HepG2 (cell line): ENCODE measurements around the gene PIK3CA. TPM values are rescaled to one million over a fixed set of nuclear protein-coding genes. Genes with fewer than 3 reads are reported as not detected.

ENCODE experiments used
- HHEX ChIP-seq: IDR thresholded peaks from 2 replicates; pipeline ENCODE4 v1.6.1; 2016; ENCODE audit warnings: control low read depth
- HMG20A ChIP-seq: IDR thresholded peaks from 2 replicates; pipeline ENCODE4 v1.6.1; 2016; ENCODE audit warnings: borderline replicate concordance
- HMGXB4 ChIP-seq, 2 experiments: sonication (generic) in 1 of 2; formaldehyde crosslinking in 1 of 2; IDR thresholded peaks; 2 replicates each; pipeline versions ENCODE4 v1.4.0 to v1.6.1; 2018 to 2020; ENCODE audit warnings: missing genetic modification reagents in 2 of 2, borderline replicate concordance in 1 of 2, low read depth in 1 of 2, mild to moderate bottlenecking in 1 of 2, missing biosample characterization in 1 of 2
- RXRA ChIP-seq: sonication (generic); formaldehyde crosslinking; IDR thresholded peaks from 2 replicates; pipeline ENCODE4 v1.5.1; 2020; ENCODE audit warnings: missing genetic modification reagents
- SRSF9 ChIP-seq: fragments of 200-400 bp; formaldehyde crosslinking; IDR thresholded peaks from 2 replicates; pipeline ENCODE4 v1.6.1; 2018; ENCODE audit warnings: borderline replicate concordance, mild to moderate bottlenecking, low read depth, low read length; ENCODE audit not compliant: insufficient read depth, poor library complexity, severe bottlenecking
- U2AF2 ChIP-seq: fragments of 200-400 bp; formaldehyde crosslinking; IDR thresholded peaks from 2 replicates; pipeline ENCODE4 v1.6.1; 2017; ENCODE audit warnings: low read depth, mild to moderate bottlenecking, low read length
- ZFAT ChIP-seq: sonication (generic); formaldehyde crosslinking; conservative IDR thresholded peaks from 2 replicates; pipeline ENCODE4 v1.8.1; 2023; ENCODE audit warnings: missing genetic modification reagents, inconsistent platforms
- ZKSCAN5 ChIP-seq: sonication (generic); formaldehyde crosslinking; IDR thresholded peaks from 2 replicates; pipeline ENCODE4 v1.5.1; 2020; ENCODE audit warnings: mild to moderate bottlenecking, missing genetic modification reagents
- ZNF672 ChIP-seq: sonication (generic); formaldehyde crosslinking; IDR thresholded peaks from 2 replicates; pipeline ENCODE4 v1.8.1; 2022; ENCODE audit warnings: missing genetic modification reagents
- ZNF709 ChIP-seq: sonication (generic); formaldehyde crosslinking; IDR thresholded peaks from 2 replicates; pipeline ENCODE4 v1.5.0; 2020; ENCODE audit warnings: mild to moderate bottlenecking, missing genetic modification reagents
- ZNF766 ChIP-seq: sonication (generic); formaldehyde crosslinking; IDR thresholded peaks from 2 replicates; pipeline ENCODE4 v1.5.0; 2020; ENCODE audit warnings: missing genetic modification reagents, borderline replicate concordance
- ZNF816 ChIP-seq: sonication (generic); formaldehyde crosslinking; IDR thresholded peaks from 2 replicates; pipeline ENCODE4 v1.8.0; 2022; ENCODE audit warnings: missing genetic modification reagents, mild to moderate bottlenecking, borderline replicate concordance
- polyA plus RNA-seq, 8 experiments: library from polyadenylated mRNA; depleted of rRNA in 3 of 8; stranded (reverse) in 7 of 8; unstranded in 1 of 8; fragments of >200 nt; fragmentation: Illumina TruSeq in 4 of 8; extraction: Trizol in 4 of 8; gene quantifications; 2 replicates each; pipeline versions ENCODE4 v1.2.1 to v1.2.3, GENCODE V29; 2011 to 2016; ENCODE audit warnings: low read depth in 4 of 8, missing spikeins in 1 of 8, mixed read lengths in 1 of 8; ENCODE audit not compliant: insufficient read depth in 1 of 8
- total RNA-seq, 5 experiments: library from RNA; depleted of rRNA; stranded (reverse); fragments of >200 nt; fragmentation: Illumina TruSeq; extraction: Trizol; gene quantifications; 2 replicates each; pipeline ENCODE4 v1.2.3, GENCODE V29; 2016; ENCODE audit warnings: low read depth in 1 of 5
- TF ChIP-seq, protein P1 (sequence below): sonication (generic); formaldehyde crosslinking; IDR thresholded peaks from 2 replicates; pipeline ENCODE4 v1.4.0; 2020; ENCODE audit warnings: missing genetic modification reagents, mild to moderate bottlenecking, borderline replicate concordance
- TF ChIP-seq, protein P2 (sequence below): sonication (generic); formaldehyde crosslinking; IDR thresholded peaks from 2 replicates; pipeline ENCODE4 v1.9.0; 2021; ENCODE audit warnings: missing genetic modification reagents, borderline replicate concordance
- TF ChIP-seq, protein P3 (sequence below): sonication (generic); formaldehyde crosslinking; IDR thresholded peaks from 2 replicates; pipeline ENCODE4 v1.8.0; 2022; ENCODE audit warnings: missing genetic modification reagents, mild to moderate bottlenecking, moderate library complexity, borderline replicate concordance
- TF ChIP-seq, protein P4 (sequence below): IDR thresholded peaks from 2 replicates; pipeline ENCODE4 v1.6.1; 2012; ENCODE audit warnings: low read depth, low read length, improper control_type of control experiment

PIK3CA gene
- total and polyA plus RNA-seq, 2 of the 13 experiments (the other 11 are each of a cell fraction or from before 2014, with no cell fraction given), result 5.7 to 11.4 TPM

DNA sequence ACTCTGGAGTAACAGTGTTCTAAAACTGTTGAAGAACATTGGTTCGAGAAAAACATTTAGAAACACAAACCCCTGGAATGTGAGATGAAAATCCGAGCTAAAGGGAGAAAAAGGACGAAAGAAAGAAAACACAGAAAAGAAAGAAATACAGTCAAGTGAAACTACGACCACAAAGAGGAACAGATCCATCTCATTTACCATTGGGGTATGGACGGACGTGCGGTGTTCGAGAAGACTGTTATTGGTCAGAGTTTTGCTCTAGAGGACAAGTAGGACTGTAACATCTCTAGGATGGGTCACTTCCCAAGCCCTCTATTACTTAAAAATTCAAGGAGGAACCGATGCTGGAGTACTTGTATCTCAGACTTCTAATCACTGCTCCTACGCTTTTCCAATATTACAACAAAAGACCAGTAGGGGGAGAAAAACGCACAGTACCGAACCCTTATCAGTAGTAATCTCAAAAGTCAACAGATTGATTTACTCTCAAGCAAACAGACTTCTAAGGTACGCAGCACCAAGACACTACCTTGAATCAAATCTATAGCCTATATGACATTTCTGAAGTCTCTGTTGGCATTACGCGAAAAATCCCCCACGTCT lies 1.1 kb upstream of the PIK3CA start (continued):
- TF ChIP-seq, protein P1, sequence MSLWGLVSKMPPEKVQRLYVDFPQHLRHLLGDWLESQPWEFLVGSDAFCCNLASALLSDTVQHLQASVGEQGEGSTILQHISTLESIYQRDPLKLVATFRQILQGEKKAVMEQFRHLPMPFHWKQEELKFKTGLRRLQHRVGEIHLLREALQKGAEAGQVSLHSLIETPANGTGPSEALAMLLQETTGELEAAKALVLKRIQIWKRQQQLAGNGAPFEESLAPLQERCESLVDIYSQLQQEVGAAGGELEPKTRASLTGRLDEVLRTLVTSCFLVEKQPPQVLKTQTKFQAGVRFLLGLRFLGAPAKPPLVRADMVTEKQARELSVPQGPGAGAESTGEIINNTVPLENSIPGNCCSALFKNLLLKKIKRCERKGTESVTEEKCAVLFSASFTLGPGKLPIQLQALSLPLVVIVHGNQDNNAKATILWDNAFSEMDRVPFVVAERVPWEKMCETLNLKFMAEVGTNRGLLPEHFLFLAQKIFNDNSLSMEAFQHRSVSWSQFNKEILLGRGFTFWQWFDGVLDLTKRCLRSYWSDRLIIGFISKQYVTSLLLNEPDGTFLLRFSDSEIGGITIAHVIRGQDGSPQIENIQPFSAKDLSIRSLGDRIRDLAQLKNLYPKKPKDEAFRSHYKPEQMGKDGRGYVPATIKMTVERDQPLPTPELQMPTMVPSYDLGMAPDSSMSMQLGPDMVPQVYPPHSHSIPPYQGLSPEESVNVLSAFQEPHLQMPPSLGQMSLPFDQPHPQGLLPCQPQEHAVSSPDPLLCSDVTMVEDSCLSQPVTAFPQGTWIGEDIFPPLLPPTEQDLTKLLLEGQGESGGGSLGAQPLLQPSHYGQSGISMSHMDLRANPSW (CRISPR knock-in tag), result no peak
- TF ChIP-seq, protein P2, sequence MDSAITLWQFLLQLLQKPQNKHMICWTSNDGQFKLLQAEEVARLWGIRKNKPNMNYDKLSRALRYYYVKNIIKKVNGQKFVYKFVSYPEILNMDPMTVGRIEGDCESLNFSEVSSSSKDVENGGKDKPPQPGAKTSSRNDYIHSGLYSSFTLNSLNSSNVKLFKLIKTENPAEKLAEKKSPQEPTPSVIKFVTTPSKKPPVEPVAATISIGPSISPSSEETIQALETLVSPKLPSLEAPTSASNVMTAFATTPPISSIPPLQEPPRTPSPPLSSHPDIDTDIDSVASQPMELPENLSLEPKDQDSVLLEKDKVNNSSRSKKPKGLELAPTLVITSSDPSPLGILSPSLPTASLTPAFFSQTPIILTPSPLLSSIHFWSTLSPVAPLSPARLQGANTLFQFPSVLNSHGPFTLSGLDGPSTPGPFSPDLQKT (CRISPR knock-in tag), result no peak
- TF ChIP-seq SRSF9, result no peak
- peak; percentile 41; the same call in 1 of the 2 replicates for TF ChIP-seq HMG20A (CRISPR knock-in tag)
- TF ChIP-seq RXRA (CRISPR knock-in tag), result no peak
- TF ChIP-seq, protein P3, sequence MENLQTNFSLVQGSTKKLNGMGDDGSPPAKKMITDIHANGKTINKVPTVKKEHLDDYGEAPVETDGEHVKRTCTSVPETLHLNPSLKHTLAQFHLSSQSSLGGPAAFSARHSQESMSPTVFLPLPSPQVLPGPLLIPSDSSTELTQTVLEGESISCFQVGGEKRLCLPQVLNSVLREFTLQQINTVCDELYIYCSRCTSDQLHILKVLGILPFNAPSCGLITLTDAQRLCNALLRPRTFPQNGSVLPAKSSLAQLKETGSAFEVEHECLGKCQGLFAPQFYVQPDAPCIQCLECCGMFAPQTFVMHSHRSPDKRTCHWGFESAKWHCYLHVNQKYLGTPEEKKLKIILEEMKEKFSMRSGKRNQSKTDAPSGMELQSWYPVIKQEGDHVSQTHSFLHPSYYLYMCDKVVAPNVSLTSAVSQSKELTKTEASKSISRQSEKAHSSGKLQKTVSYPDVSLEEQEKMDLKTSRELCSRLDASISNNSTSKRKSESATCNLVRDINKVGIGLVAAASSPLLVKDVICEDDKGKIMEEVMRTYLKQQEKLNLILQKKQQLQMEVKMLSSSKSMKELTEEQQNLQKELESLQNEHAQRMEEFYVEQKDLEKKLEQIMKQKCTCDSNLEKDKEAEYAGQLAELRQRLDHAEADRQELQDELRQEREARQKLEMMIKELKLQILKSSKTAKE (CRISPR knock-in tag), result no peak
- no peak for TF ChIP-seq ZNF709
- TF ChIP-seq ZNF766, result no peak
- TF ChIP-seq, protein P4, sequence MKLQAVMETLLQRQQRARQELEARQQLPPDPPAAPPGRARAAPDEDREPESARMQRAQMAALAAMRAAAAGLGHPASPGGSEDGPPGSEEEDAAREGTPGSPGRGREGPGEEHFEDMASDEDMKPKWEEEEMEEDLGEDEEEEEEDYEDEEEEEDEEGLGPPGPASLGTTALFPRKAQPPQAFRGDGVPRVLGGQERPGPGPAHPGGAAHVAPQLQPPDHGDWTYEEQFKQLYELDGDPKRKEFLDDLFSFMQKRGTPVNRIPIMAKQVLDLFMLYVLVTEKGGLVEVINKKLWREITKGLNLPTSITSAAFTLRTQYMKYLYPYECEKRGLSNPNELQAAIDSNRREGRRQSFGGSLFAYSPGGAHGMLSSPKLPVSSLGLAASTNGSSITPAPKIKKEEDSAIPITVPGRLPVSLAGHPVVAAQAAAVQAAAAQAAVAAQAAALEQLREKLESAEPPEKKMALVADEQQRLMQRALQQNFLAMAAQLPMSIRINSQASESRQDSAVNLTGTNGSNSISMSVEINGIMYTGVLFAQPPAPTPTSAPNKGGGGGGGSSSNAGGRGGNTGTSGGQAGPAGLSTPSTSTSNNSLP, result peak; percentile 75; the same call in 1 of the 2 replicates
- no peak for TF ChIP-seq U2AF2
- TF ChIP-seq HMGXB4 (CRISPR knock-in tag; IDR thresholded peaks at IDR 0.05; ENCODE audit: borderline replicate concordance in 1 of 2, low read depth in 1 of 2), result 0 out of 4 replicates have a peak, but pooled peaks of 1 of the 2 experiments have one; percentile 16
- TF ChIP-seq ZNF672, result no peak
- TF ChIP-seq ZNF816 (CRISPR knock-in tag), result peak; percentile 72; the same call in 1 of the 2 replicates
- TF ChIP-seq ZKSCAN5 (CRISPR knock-in tag), result no peak
- TF ChIP-seq ZFAT (CRISPR knock-in tag), result no peak
- TF ChIP-seq HHEX (CRISPR knock-in tag), result no peak
